DOHH2 (cell line): ENCODE results near the gene GORASP1.

Experiments used
- H3F3A ChIP-seq: fragments of 200-600 bp; sonication (generic), shearing (Covaris generic); 2 replicates; pipeline ENCODE4 v1.6.0; 2016; ENCODE audit warnings: antibody characterized with exemption, mild to moderate bottlenecking; ENCODE audit not compliant: control insufficient read depth, insufficient read depth
- H3K27ac ChIP-seq: fragments of 200-600 bp; sonication (generic); 2 replicates; pipeline ENCODE4 v1.5.1; 2014; ENCODE audit warnings: low read depth, mild to moderate bottlenecking, low read length, moderate library complexity
- H3K27me3 ChIP-seq: fragments of 200-600 bp; sonication (generic); 2 replicates; pipeline ENCODE4 v1.6.1; 2014; ENCODE audit warnings: mild to moderate bottlenecking, low read length, mixed read lengths; ENCODE audit not compliant: control insufficient read depth
- H3K36me3 ChIP-seq: fragments of 200-600 bp; sonication (generic); 2 replicates; pipeline ENCODE4 v1.6.1; 2014; ENCODE audit warnings: mild to moderate bottlenecking, low read length, moderate library complexity, mixed read lengths; ENCODE audit not compliant: control insufficient read depth
- H3K4me1 ChIP-seq: fragments of 200-600 bp; sonication (generic); 2 replicates; pipeline ENCODE4 v1.6.1; 2014; ENCODE audit warnings: mild to moderate bottlenecking, low read length, mixed read lengths; ENCODE audit not compliant: control insufficient read depth
- H3K4me2 ChIP-seq: fragments of 200-600 bp; sonication (generic); 2 replicates; pipeline ENCODE4 v1.6.0; 2014; ENCODE audit warnings: mild to moderate bottlenecking, low read length, moderate library complexity
- H3K4me3 ChIP-seq: fragments of 200-600 bp; sonication (generic); 2 replicates; pipeline ENCODE4 v1.5.1; 2014; ENCODE audit warnings: mild to moderate bottlenecking, low read length, mixed read lengths
- H3K79me2 ChIP-seq: fragments of 200-600 bp; sonication (generic); 2 replicates; pipeline ENCODE4 v1.6.1; 2014; ENCODE audit warnings: mild to moderate bottlenecking, low read length, mixed read lengths; ENCODE audit not compliant: control insufficient read depth
- H3K9me2 ChIP-seq: fragments of 200-600 bp; sonication (generic); replicated peaks from 2 replicates; pipeline ENCODE4 v1.6.1; 2014; ENCODE audit warnings: mild to moderate bottlenecking, low read length, mixed read lengths; ENCODE audit not compliant: control insufficient read depth
- H3K9me3 ChIP-seq: fragments of 200-600 bp; sonication (generic); 2 replicates; pipeline ENCODE4 v1.6.1; 2014; ENCODE audit warnings: antibody characterized with exemption, low read length, mixed read lengths; ENCODE audit not compliant: control insufficient read depth, insufficient read depth
- H4K20me1 ChIP-seq: fragments of 200-600 bp; sonication (generic); 2 replicates; pipeline ENCODE4 v1.6.0; 2014; ENCODE audit warnings: low read depth, mild to moderate bottlenecking, antibody characterized with exemption, low read length, moderate library complexity; ENCODE audit not compliant: control insufficient read depth, insufficient read depth
- EZH2phosphoT487 ChIP-seq: fragments of 200-600 bp; sonication (generic); IDR thresholded peaks from 2 replicates; pipeline ENCODE4 v1.6.1; 2017; ENCODE audit warnings: borderline replicate concordance, mild to moderate bottlenecking, antibody characterized with exemption, low read length, moderate library complexity, mixed read lengths
- TF ChIP-seq, protein P1 (sequence below): fragments of 200-600 bp; sonication (generic); IDR thresholded peaks from one replicate; pipeline ENCODE4 v1.5.1; 2014; ENCODE audit warnings: antibody characterized with exemption, mild to moderate bottlenecking, low read depth, low read length; ENCODE audit not compliant: poor library complexity, severe bottlenecking

GORASP1 gene

GRCh38 chr3:39107388-39108199 is at the start of gene GORASP1, which contains the start of gene TTC21A:
GORASP1 (minus strand) TSS chr3:39107627; CDS start chr3:39107541, 86 bp downstream.
TTC21A (plus strand) TSS chr3:39107680; CDS start chr3:39107838, 158 bp downstream.
- H3K27me3 ChIP-seq: no peaks in the 10 kb centered on the region
- H3K36me3 ChIP-seq: no peaks in the 10 kb centered on the region
- peaks cover 17% of the 10 kb centered on the region for H3F3A ChIP-seq
- TF ChIP-seq EZH2phosphoT487: no peak
- TF ChIP-seq, protein P1, sequence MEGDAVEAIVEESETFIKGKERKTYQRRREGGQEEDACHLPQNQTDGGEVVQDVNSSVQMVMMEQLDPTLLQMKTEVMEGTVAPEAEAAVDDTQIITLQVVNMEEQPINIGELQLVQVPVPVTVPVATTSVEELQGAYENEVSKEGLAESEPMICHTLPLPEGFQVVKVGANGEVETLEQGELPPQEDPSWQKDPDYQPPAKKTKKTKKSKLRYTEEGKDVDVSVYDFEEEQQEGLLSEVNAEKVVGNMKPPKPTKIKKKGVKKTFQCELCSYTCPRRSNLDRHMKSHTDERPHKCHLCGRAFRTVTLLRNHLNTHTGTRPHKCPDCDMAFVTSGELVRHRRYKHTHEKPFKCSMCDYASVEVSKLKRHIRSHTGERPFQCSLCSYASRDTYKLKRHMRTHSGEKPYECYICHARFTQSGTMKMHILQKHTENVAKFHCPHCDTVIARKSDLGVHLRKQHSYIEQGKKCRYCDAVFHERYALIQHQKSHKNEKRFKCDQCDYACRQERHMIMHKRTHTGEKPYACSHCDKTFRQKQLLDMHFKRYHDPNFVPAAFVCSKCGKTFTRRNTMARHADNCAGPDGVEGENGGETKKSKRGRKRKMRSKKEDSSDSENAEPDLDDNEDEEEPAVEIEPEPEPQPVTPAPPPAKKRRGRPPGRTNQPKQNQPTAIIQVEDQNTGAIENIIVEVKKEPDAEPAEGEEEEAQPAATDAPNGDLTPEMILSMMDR: no peak
- H3K4me2 ChIP-seq: peak within 1 kb of the TSS; percentile 73
- peaks cover 33% of the 10 kb centered on the region for H3K79me2 ChIP-seq
- no peaks in the 10 kb centered on the region for H4K20me1 ChIP-seq
- no peaks in the 10 kb centered on the region for H3K9me2 ChIP-seq
- no peaks in the 10 kb centered on the region for H3K9me3 ChIP-seq
- H3K27ac ChIP-seq: peak within 1 kb of the TSS; percentile 58
- peak within 1 kb of the TSS; percentile 95 for H3K4me3 ChIP-seq
- peaks cover 51% of the 10 kb centered on the region for H3K4me1 ChIP-seq

DNA sequence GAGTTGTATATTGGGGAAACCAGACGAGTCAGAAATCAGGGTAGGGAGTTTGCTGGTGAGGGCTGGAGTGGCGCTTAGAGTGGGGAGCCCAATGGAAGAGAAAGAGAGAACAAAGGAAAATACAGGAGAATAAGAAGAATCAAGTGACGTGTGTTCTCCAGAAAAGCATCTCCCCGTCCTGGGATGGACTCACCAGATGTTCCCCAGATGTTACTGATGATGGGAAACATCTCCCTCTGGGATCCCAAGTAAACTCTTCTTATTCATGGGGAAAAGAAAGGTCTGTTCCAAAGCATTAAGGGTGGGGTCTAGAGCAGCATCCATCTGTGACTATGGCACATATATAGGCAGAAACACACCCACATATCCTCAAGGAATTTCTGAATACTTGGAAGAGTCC is 49.0 kb upstream of the GORASP1 start:
- Histone ChIP-seq H3K27me3 (peaks cover 4% of the 10 kb centered on the region; the same call in 1 of the 2 replicates), H3K4me3 (no peak overlapping the region), H3F3A (no peaks in the 10 kb centered on the region), H3K9me2 (no peaks in the 10 kb centered on the region), H3K79me2 (peaks cover 19% of the 10 kb centered on the region), H4K20me1 (no peaks in the 10 kb centered on the region), H3K9me3 (no peaks in the 10 kb centered on the region), H3K4me2 (no peak overlapping the region), H3K27ac (no peak overlapping the region), H3K4me1 (peaks cover 11% of the 10 kb centered on the region), H3K36me3 (no peaks in the 10 kb centered on the region)
- TF ChIP-seq EZH2phosphoT487: no peak
- TF ChIP-seq, protein P1: no peak

GRCh38 chr3:39154280-39155021 is 47.0 kb upstream of the GORASP1 start:
- Histone ChIP-seq H3K4me3 (no peak overlapping the region), H3K4me2 (no peak overlapping the region), H3F3A (peaks cover 13% of the 10 kb centered on the region), H3K27me3 (peaks cover 4% of the 10 kb centered on the region; the same call in 1 of the 2 replicates), H3K36me3 (peaks cover 8% of the 10 kb centered on the region; the same call in 1 of the 2 replicates), H3K27ac (no peak overlapping the region), H3K4me1 (peaks cover 31% of the 10 kb centered on the region), H4K20me1 (no peaks in the 10 kb centered on the region), H3K9me2 (no peaks in the 10 kb centered on the region), H3K79me2 (peaks cover 39% of the 10 kb centered on the region), H3K9me3 (no peaks in the 10 kb centered on the region)
- TF ChIP-seq, protein P1: no peak
- no peak for TF ChIP-seq EZH2phosphoT487
